Esophagus muscularis mucosa (tissue), 4 donors: Measurements from ENCODE around the gene APOBEC3A. TPM values are rescaled to one million over a fixed set of nuclear protein-coding genes. Genes with fewer than 3 reads are reported as not detected.

ENCODE experiments used
- DNase-seq: peaks from one replicate; pipeline ENCODE4 v3.0.0-alpha.2; 2017; ENCODE audit errors: extremely low spot score
- H3K27ac ChIP-seq, 4 donors: fragments of 200-600 bp; sonication (generic); replicated peaks in 1 of 4; 1 replicate in 3 of 4; 2 replicates in 1 of 4; pipeline ENCODE4 v1.5.1; 2016 to 2019; ENCODE audit warnings: mild to moderate bottlenecking in 1 of 4
- H3K27me3 ChIP-seq, 4 donors: fragments of 200-600 bp; sonication (generic); one replicate each; pipeline versions ENCODE4 v1.5.1 to v1.6.0; 2016 to 2019
- H3K36me3 ChIP-seq, 4 donors: fragments of 200-600 bp; sonication (generic); one replicate each; pipeline ENCODE4 v1.5.1; 2016 to 2019
- H3K4me1 ChIP-seq, 4 donors: fragments of 200-600 bp; sonication (generic); one replicate each; pipeline ENCODE4 v1.5.1; 2016 to 2019
- H3K4me3 ChIP-seq, 4 donors: fragments of 200-600 bp; sonication (generic); 1 replicate in 2 of 4; 2 replicates in 2 of 4; pipeline ENCODE4 v1.5.1; 2016 to 2019; ENCODE audit warnings: mild to moderate bottlenecking in 4 of 4, moderate library complexity in 1 of 4
- H3K9me3 ChIP-seq, 4 donors: fragments of 200-600 bp; sonication (generic); 1 replicate in 3 of 4; 2 replicates in 1 of 4; pipeline ENCODE4 v1.5.1; 2016 to 2019
- CTCF ChIP-seq, 3 experiments: fragments of 200-600 bp in 2 of 3; fragments of 450-650 bp in 1 of 3; sonication (generic) in 2 of 3; IDR thresholded peaks; one replicate each; pipeline ENCODE4 v1.5.1; 2017 to 2019; ENCODE audit warnings: antibody characterized with exemption in 3 of 3, mild to moderate bottlenecking in 2 of 3, moderate library complexity in 1 of 3
- EP300 ChIP-seq: sonication (generic); formaldehyde crosslinking; IDR thresholded peaks from one replicate; pipeline ENCODE4 v1.6.1; 2017; ENCODE audit warnings: antibody characterized with exemption
- POLR2A ChIP-seq: fragments of 450-650 bp; IDR thresholded peaks from one replicate; pipeline ENCODE4 v1.6.1; 2017; ENCODE audit warnings: antibody characterized with exemption, moderate library complexity, mild to moderate bottlenecking, low read depth
- POLR2AphosphoS5 ChIP-seq, 2 donors: sonication (generic); formaldehyde crosslinking; IDR thresholded peaks; one replicate each; pipeline ENCODE4 v1.6.1; 2017; ENCODE audit warnings: antibody characterized with exemption in 2 of 2
- whole genome bisulfite sequencing: methylation state at CpG from one replicate; pipeline ENCODE4 v1.1.5; 2018; 5-methylcytosine and 5-hydroxymethylcytosine counted together
- intact Hi-C: fragments of 100-400 bp; cut with DNase I; formaldehyde crosslinking; loops from one replicate; pipeline ENCODE4 v1.15.1; 2023
- total RNA-seq, 4 donors: library from RNA; depleted of rRNA; stranded (reverse); fragments of >200 nt; gene quantifications; one replicate each; pipeline versions ENCODE4 v1.1.0 to v1.2.1, GENCODE V29; 2016

The APOBEC3A gene
- 1 to 10 TPM in 1 of 4 donors, under 1 TPM in 1, not detected in 2; 0.58 to 8.0 TPM for total RNA-seq

GRCh38 chr22:38957046-38957770 is at the start of gene APOBEC3A:
TSS of gene APOBEC3A (plus strand) at chr22:38957609. CDS start at chr22:38957692, 83 bp downstream.
- Histone ChIP-seq H3K27me3 (peaks cover 0 to 4% (median 0%) of the 10 kb centered on the region in 4 donors), H3K4me3 (no peak within 1 kb of the TSS), H3K27ac (no peak within 1 kb of the TSS), H3K36me3 (no peaks in the 10 kb centered on the region), H3K9me3 (no peaks in the 10 kb centered on the region), H3K4me1 (no peaks in the 10 kb centered on the region)
- DNase-seq = no peak
- intact Hi-C loops = no loop called here
- WGBS = 84% methylated on average over 10 of the region's 11 CpGs
- TF ChIP-seq EP300 = no peak
- TF ChIP-seq POLR2AphosphoS5 (IDR thresholded peaks at IDR 0.05) = no peak

GRCh38 chr22:38907767-38908166 is 49.6 kb upstream of the APOBEC3A start:
- no peak for DNase-seq
- Histone ChIP-seq H3K9me3 (no peaks in the 10 kb centered on the region), H3K27ac (no peak overlapping the region), H3K36me3 (no peaks in the 10 kb centered on the region), H3K4me3 (no peak overlapping the region), H3K4me1 (no peaks in the 10 kb centered on the region), H3K27me3 (peaks cover 0 to 3% (median 0%) of the 10 kb centered on the region in 4 donors)
- 86% methylated on average over 2 of the region's 2 CpGs for WGBS
- no peak for TF ChIP-seq POLR2A
- TF ChIP-seq EP300 = no peak
- no peak for TF ChIP-seq CTCF (IDR thresholded peaks at IDR 0.05)
- TF ChIP-seq POLR2AphosphoS5 (IDR thresholded peaks at IDR 0.05) = no peak
- intact Hi-C loops = no loop called here

GRCh38 chr22:38911434-38911833 is 46.0 kb upstream of the APOBEC3A start:
- no peak overlapping the region for H3K4me3 ChIP-seq
- H3K27me3 ChIP-seq = peaks cover 0 to 3% (median 0%) of the 10 kb centered on the region in 4 donors
- no peak overlapping the region for H3K27ac ChIP-seq
- WGBS = 69% methylated on average over 1 of the region's 1 CpG
- intact Hi-C loops = no loop called here
- no peak for TF ChIP-seq CTCF (IDR thresholded peaks at IDR 0.05)
- no peak for TF ChIP-seq POLR2A
- TF ChIP-seq EP300 = no peak
- no peak for TF ChIP-seq POLR2AphosphoS5 (IDR thresholded peaks at IDR 0.05)
- H3K4me1 ChIP-seq = no peaks in the 10 kb centered on the region
- DNase-seq = no peak
- H3K36me3 ChIP-seq = no peaks in the 10 kb centered on the region
- H3K9me3 ChIP-seq = no peaks in the 10 kb centered on the region

GRCh38 chr22:38919631-38920190 is 37.7 kb upstream of the APOBEC3A start:
- WGBS = 97% methylated on average over 1 of the region's 1 CpG
- no peak overlapping the region for H3K27ac ChIP-seq
- H3K36me3 ChIP-seq = no peaks in the 10 kb centered on the region

More at GRCh38 chr22:38919631-38920190, 37.7 kb upstream of the APOBEC3A start:
- Histone ChIP-seq H3K9me3 (no peaks in the 10 kb centered on the region), H3K27me3 (no peaks in the 10 kb centered on the region), H3K4me1 (peaks cover 13 to 17% (median 17%) of the 10 kb centered on the region in 4 donors), H3K4me3 (no peak overlapping the region)
- no peak for TF ChIP-seq CTCF (IDR thresholded peaks at IDR 0.05)
- no peak for TF ChIP-seq POLR2AphosphoS5 (IDR thresholded peaks at IDR 0.05)
- TF ChIP-seq POLR2A = no peak
- TF ChIP-seq EP300 = no peak
- intact Hi-C loops = loop anchor here (5.0 to 10.0 kb wide), 2 partner anchors 32 to 65 kb away; partner anchors contain the start of gene APOBEC3B
- DNase-seq = no peak
